ENCODE data around the gene CNTN5.

GRCh38 chr11:100072131-100072530 lies 1051.4 kb downstream of the CNTN5 start:
- TF ChIP-seq POLR2A (IDR thresholded peaks at IDR 0.05; ENCODE audit: low read length) = no peak
- TF ChIP-seq GATA1 (IDR thresholded peaks at IDR 0.05; ENCODE audit: low read depth, low read length) = no peak
